OCI-LY7 (cell line): Measurements from ENCODE around the gene CEP83. TPM values are rescaled to one million over a fixed set of nuclear protein-coding genes. Genes with fewer than 3 reads are reported as not detected.
A peak's percentile ranks its signal among the peaks of the same experiment; 100 is the strongest.

Source experiments
- BruUV-seq: library from RNA; stranded (reverse); fragments of 400-500 nt; replicated peaks from 2 replicates; lab custom pipeline; 2021; lab: Mats Ljungman, UMichigan
- CTCF ChIA-PET: fragments of 300-600 bp; sonication (Branson Sonifier 250); formaldehyde crosslinking; loops from one replicate; lab custom pipeline; 2022; ENCODE audit warnings: antibody characterized with exemption; ENCODE audit not compliant: unreplicated experiment; lab: Charles Lee
- POLR2A ChIA-PET: fragments of 300-600 bp; sonication (Branson Sonifier 250); formaldehyde crosslinking; loops from one replicate; lab custom pipeline; 2022; ENCODE audit warnings: antibody characterized with exemption; lab: Charles Lee
- DNase-seq: peaks from one replicate; pipeline ENCODE4 v3.0.0-alpha.2; 2015; ENCODE audit warnings: low spot score
- H2AFZ ChIP-seq: fragments of 200-600 bp; sonication (generic), shearing (Covaris generic); 2 replicates; pipeline ENCODE4 v1.6.1; 2014; ENCODE audit warnings: mild to moderate bottlenecking, antibody characterized with exemption, low read length, moderate library complexity
- H3K27ac ChIP-seq: fragments of 200-600 bp; sonication (generic); 2 replicates; pipeline ENCODE4 v1.5.1; 2014; ENCODE audit warnings: mixed run types, low read depth, mild to moderate bottlenecking, moderate library complexity, low read length, inconsistent platforms; ENCODE audit not compliant: poor library complexity, severe bottlenecking
- H3K36me3 ChIP-seq: fragments of 200-600 bp; sonication (generic); 2 replicates; pipeline ENCODE4 v1.6.1; 2014; ENCODE audit warnings: mild to moderate bottlenecking, antibody characterized with exemption, low read length, moderate library complexity, mixed read lengths; ENCODE audit not compliant: insufficient read depth
- H3K4me1 ChIP-seq: fragments of 200-600 bp; sonication (generic); 2 replicates; pipeline ENCODE4 v1.5.1; 2014; ENCODE audit warnings: mild to moderate bottlenecking, low read length; ENCODE audit not compliant: insufficient read depth, poor library complexity, severe bottlenecking
- H3K4me2 ChIP-seq: fragments of 200-600 bp; sonication (generic); 2 replicates; pipeline ENCODE4 v1.6.1; 2014; ENCODE audit warnings: mild to moderate bottlenecking, low read length
- H3K4me3 ChIP-seq: fragments of 200-600 bp; sonication (generic); 2 replicates; pipeline ENCODE4 v1.5.1; 2014; ENCODE audit warnings: mild to moderate bottlenecking, low read depth, low read length; ENCODE audit not compliant: poor library complexity, severe bottlenecking
- H3K79me2 ChIP-seq: fragments of 200-600 bp; sonication (generic); 2 replicates; pipeline ENCODE4 v1.6.1; 2016; ENCODE audit warnings: low read depth, mild to moderate bottlenecking, low read length, moderate library complexity, mixed read lengths; ENCODE audit not compliant: insufficient read depth
- H3K9me2 ChIP-seq: fragments of 200-600 bp; sonication (generic); 2 replicates; pipeline ENCODE4 v1.6.1; 2016; ENCODE audit warnings: mild to moderate bottlenecking, low read length, mixed read lengths; ENCODE audit not compliant: insufficient read depth
- H3K9me3 ChIP-seq: fragments of 200-600 bp; sonication (generic); 2 replicates; pipeline ENCODE4 v1.6.1; 2014; ENCODE audit warnings: mild to moderate bottlenecking, mixed run types, low read length, mixed read lengths
- H4K20me1 ChIP-seq: fragments of 200-600 bp; sonication (generic); 2 replicates; pipeline ENCODE4 v1.6.1; 2014; ENCODE audit warnings: mild to moderate bottlenecking, antibody characterized with exemption, low read length, moderate library complexity, mixed read lengths; ENCODE audit not compliant: insufficient read depth
- EZH2phosphoT487 ChIP-seq: fragments of 200-600 bp; sonication (generic); IDR thresholded peaks from 2 replicates; pipeline ENCODE4 v1.6.1; 2018; ENCODE audit warnings: low read depth, borderline replicate concordance, mild to moderate bottlenecking, mixed run types, antibody characterized with exemption, low read length, moderate library complexity, mixed read lengths
- intact Hi-C: fragments of 100-400 bp; cut with micrococcal nuclease; formaldehyde crosslinking; loops from one replicate; pipeline ENCODE4 v1.10.0; 2022; ENCODE audit not compliant: unreplicated experiment
- total RNA-seq, 2 experiments: library from RNA; depleted of rRNA in 1 of 2; stranded (reverse); fragments of >200 nt in 1 of 2; shearing (Covaris generic) in 1 of 2; gene quantifications; 2 replicates each; pipeline ENCODE4 v1.2.3, GENCODE V29; 2014 to 2022
- TF ChIP-seq, protein P1 (sequence below): fragments of 200-600 bp; sonication (generic); conservative IDR thresholded peaks from 2 replicates; pipeline ENCODE4 v1.5.1; 2014; ENCODE audit warnings: mild to moderate bottlenecking, antibody characterized with exemption, low read length, moderate library complexity, mixed read lengths

Gene CEP83
- total RNA-seq, 2 experiments from 2014 or later, result 29.7 to 35.2 TPM

DNA sequence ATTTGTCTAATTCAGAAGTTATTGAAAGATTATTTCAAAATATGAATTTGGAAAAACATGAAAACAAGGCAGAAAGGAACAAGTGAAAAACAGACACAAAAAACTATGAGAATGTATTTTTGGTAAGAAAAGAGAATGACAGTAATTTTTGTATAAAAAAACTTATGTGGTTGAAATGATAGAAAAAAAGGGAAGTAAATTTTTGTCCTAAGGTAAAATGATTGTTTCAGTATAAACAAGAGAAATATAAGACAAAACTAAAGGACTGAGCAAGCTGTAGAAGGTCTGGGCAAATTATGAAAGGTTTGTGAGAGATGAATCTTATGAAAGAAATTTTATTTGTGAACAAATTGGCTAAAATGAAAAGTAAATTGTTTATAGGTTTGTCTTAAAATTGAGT is 44.6 kb downstream of the CEP83 start:
- Histone ChIP-seq H3K27ac (no peak overlapping the region), H3K36me3 (peaks cover 12% of the 10 kb centered on the region), H4K20me1 (no peaks in the 10 kb centered on the region), H2AFZ (no peak overlapping the region), H3K4me3 (no peak overlapping the region), H3K4me1 (peaks cover 5% of the 10 kb centered on the region), H3K9me3 (no peaks in the 10 kb centered on the region), H3K4me2 (0 out of 2 replicates have a peak overlapping the region, but pooled peaks have one; percentile 16), H3K9me2 (no peaks in the 10 kb centered on the region), H3K79me2 (peaks cover 14% of the 10 kb centered on the region; the same call in 1 of the 2 replicates)
- TF ChIP-seq, protein P1, sequence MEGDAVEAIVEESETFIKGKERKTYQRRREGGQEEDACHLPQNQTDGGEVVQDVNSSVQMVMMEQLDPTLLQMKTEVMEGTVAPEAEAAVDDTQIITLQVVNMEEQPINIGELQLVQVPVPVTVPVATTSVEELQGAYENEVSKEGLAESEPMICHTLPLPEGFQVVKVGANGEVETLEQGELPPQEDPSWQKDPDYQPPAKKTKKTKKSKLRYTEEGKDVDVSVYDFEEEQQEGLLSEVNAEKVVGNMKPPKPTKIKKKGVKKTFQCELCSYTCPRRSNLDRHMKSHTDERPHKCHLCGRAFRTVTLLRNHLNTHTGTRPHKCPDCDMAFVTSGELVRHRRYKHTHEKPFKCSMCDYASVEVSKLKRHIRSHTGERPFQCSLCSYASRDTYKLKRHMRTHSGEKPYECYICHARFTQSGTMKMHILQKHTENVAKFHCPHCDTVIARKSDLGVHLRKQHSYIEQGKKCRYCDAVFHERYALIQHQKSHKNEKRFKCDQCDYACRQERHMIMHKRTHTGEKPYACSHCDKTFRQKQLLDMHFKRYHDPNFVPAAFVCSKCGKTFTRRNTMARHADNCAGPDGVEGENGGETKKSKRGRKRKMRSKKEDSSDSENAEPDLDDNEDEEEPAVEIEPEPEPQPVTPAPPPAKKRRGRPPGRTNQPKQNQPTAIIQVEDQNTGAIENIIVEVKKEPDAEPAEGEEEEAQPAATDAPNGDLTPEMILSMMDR, result no peak
- no peak for TF ChIP-seq EZH2phosphoT487
- no peak for DNase-seq
- no TSS peak for BruUV-seq
- ChIA-PET POLR2A (no interaction called here), CTCF (no interaction called here)
- intact Hi-C loops, result no loop called here

DNA sequence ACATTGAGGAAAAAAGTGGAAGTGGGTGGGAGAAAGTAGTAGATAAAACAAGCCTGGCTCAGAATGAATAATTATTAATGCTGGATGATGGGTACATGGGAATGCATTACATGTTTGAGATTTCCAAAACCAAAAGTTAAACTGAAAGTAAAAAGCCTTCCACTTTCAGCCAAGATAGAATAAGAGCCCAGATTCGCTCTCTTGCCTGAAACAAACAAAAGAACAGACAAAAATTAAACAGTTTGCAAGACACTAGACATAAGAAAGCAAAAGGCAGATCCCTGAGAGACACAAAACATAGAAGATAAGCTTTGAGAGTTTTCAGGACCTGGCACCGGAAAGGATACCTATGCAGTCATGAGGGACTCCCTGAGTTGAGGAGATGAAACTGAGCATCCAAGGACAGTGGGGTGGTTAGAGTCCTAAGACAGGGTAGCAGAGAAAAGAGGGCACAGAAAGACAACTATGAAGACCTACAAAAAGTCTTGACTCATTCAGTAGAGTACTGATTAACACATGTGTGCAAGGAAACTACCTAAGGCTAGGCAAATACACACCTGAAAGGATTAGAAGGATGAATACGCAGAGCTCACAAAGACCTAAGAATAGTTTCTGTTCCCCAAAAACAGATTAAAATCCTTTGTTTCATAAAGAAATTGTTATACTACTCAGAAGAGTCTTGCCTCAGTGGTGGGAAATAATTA is 54.1 kb downstream of the CEP83 start:
- Histone ChIP-seq H2AFZ (no peak overlapping the region), H3K9me2 (no peaks in the 10 kb centered on the region), H3K4me3 (peak overlapping the region; percentile 27), H3K4me1 (peaks cover 18% of the 10 kb centered on the region), H3K36me3 (peaks cover 24% of the 10 kb centered on the region), H3K79me2 (no peaks in the 10 kb centered on the region), H3K27ac (peak overlapping the region; percentile 52), H3K9me3 (0 out of 2 replicates have a peak, but pooled peaks cover 4% of the 10 kb centered on the region), H4K20me1 (no peaks in the 10 kb centered on the region), H3K4me2 (peak overlapping the region; percentile 68)
- TF ChIP-seq EZH2phosphoT487, result no peak
- TF ChIP-seq, protein P1, result no peak
- POLR2A ChIA-PET, result interaction anchor here (0.6 to 1.4 kb wide), 3 partner anchors 8 to 146 kb away, joined by 3 read pairs; no protein-coding TSS in a partner anchor
- no TSS peak for BruUV-seq
- intact Hi-C loops, result no loop called here
- CTCF ChIA-PET, result interaction anchor here (0.5 kb wide), 1 partner anchor 304 kb away, joined by 4 read pairs; no protein-coding TSS in a partner anchor
- DNase-seq, result peak; percentile 61

DNA sequence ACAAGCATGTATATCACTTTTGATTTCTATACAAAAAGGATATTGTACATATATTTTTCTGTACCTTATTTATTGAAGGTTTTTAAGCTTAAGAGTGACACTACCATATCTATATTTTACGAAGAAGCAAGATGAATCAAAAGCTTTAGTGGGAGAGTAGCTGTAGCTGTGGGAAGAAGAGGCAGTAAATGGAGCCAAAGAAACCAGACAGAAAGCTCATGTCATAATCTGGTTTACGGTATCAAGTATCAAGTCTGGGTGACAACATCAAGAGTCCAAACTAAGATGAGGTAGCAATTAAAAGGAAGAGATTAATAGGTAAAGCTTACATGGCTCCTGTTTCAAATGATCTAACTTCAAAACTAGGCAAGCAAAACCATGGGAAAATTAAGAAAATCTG is 54.8 kb downstream of the CEP83 start:
- no peak for DNase-seq
- no TSS peak for BruUV-seq
- intact Hi-C loops, result no loop called here
- Histone ChIP-seq H2AFZ (no peak overlapping the region), H3K27ac (peak overlapping the region; percentile 52), H3K9me2 (no peaks in the 10 kb centered on the region), H3K4me3 (no peak overlapping the region), H3K4me2 (peak overlapping the region; percentile 68), H3K4me1 (peaks cover 18% of the 10 kb centered on the region), H3K79me2 (no peaks in the 10 kb centered on the region), H4K20me1 (no peaks in the 10 kb centered on the region), H3K36me3 (peaks cover 29% of the 10 kb centered on the region), H3K9me3 (peaks cover 5% of the 10 kb centered on the region; the same call in 1 of the 2 replicates)
- TF ChIP-seq, protein P1, result no peak
- TF ChIP-seq EZH2phosphoT487, result no peak
- ChIA-PET CTCF (no interaction called here), POLR2A (interaction anchor here (0.6 to 1.4 kb wide), 2 partner anchors 8 to 145 kb away, joined by 3 read pairs; no protein-coding TSS in a partner anchor)
